HCT116 (cell line): ENCODE measurements around the gene GPRC5C. TPM values are rescaled to one million over a fixed set of nuclear protein-coding genes. Genes with fewer than 3 reads are reported as not detected.

Source experiments
- ATAC-seq: fragments of 200-7000 bp; cut with Tn5 transposase; 2 replicates; pipeline ENCODE4 v1.9.1; 2020; ENCODE audit warnings: mild to moderate bottlenecking, moderate library complexity
- BruUV-seq: library from RNA; stranded (reverse); fragments of 400-500 nt; replicated peaks from 2 replicates; lab custom pipeline; 2021; lab: Mats Ljungman, UMichigan
- CTCF ChIA-PET: fragments of 300-600 bp; sonication (Branson Sonifier 250); formaldehyde crosslinking; loops from one replicate; lab custom pipeline; 2021; ENCODE audit warnings: antibody characterized with exemption; lab: Charles Lee
- POLR2A ChIA-PET: fragments of 300-600, 350-600 bp; sonication (Branson Sonifier 250); formaldehyde crosslinking; loops from one replicate; lab custom pipeline; 2021; ENCODE audit warnings: antibody characterized with exemption; lab: Charles Lee
- RAD21 ChIA-PET, 2 experiments: fragments of 300-600 bp; sonication (Branson Sonifier 250); formaldehyde crosslinking; loops; one replicate each; lab custom pipeline; 2023; ENCODE audit warnings: low total read pairs in 2 of 2; ENCODE audit not compliant: uncharacterized antibody in 2 of 2, unreplicated experiment in 2 of 2, low non-redundant PET in 1 of 2; lab: Charles Lee
- DNase-seq: peaks from one replicate; pipeline ENCODE4 v3.0.0-alpha.2; 2010; ENCODE audit warnings: low read depth, low spot score
- H2AFZ ChIP-seq: fragments of 200-600 bp; shearing (Covaris generic), sonication (generic); 2 replicates; pipeline ENCODE4 v1.6.1; 2017; ENCODE audit warnings: low read depth, mixed run types, mixed read lengths, antibody characterized with exemption, low read length; ENCODE audit not compliant: poor library complexity, severe bottlenecking
- H3K27ac ChIP-seq: 2 replicates; pipeline ENCODE4 v1.5.1; 2012; ENCODE audit warnings: low read depth, low read length
- H3K27me3 ChIP-seq: fragments of 200-600 bp; sonication (generic); 2 replicates; pipeline ENCODE4 v1.6.1; 2016; ENCODE audit warnings: mixed run types, low read length, mixed read lengths; ENCODE audit not compliant: insufficient read depth
- H3K36me3 ChIP-seq, 2 experiments: fragments of 200-500 bp in 1 of 2; fragments of 200-600 bp in 1 of 2; sonication (Bioruptor generic) in 1 of 2; sonication (generic) in 1 of 2; 2 replicates each; pipeline versions ENCODE4 v1.5.1 to v1.6.1; 2014 to 2016; ENCODE audit warnings: low read length in 2 of 2, inconsistent platforms in 1 of 2, mixed read lengths in 1 of 2, mixed run types in 1 of 2; ENCODE audit not compliant: insufficient read depth in 2 of 2, control insufficient read depth in 1 of 2
- H3K4me1 ChIP-seq, 2 experiments: fragments of 200-600 bp in 1 of 2; sonication (generic) in 1 of 2; 2 replicates each; pipeline versions ENCODE4 v1.5.1 to v1.6.1; 2012 to 2017; ENCODE audit warnings: low read length in 2 of 2, inconsistent platforms in 1 of 2, mild to moderate bottlenecking in 1 of 2, mixed read lengths in 1 of 2, mixed run types in 1 of 2, moderate library complexity in 1 of 2; ENCODE audit not compliant: insufficient read depth in 2 of 2, control insufficient read depth in 1 of 2
- H3K4me2 ChIP-seq: fragments of 200-600 bp; sonication (generic); 2 replicates; pipeline ENCODE4 v1.6.1; 2017; ENCODE audit warnings: mixed run types, low read length, mixed read lengths
- H3K4me3 ChIP-seq, 2 experiments: fragments of 200-600 bp in 1 of 2; sonication (generic) in 1 of 2; replicated peaks in 1 of 2; 2 replicates each; pipeline ENCODE4 v1.5.1; 2011 to 2016; ENCODE audit warnings: low read length in 2 of 2, control low read depth in 1 of 2, low read depth in 1 of 2, mild to moderate bottlenecking in 1 of 2, mixed read lengths in 1 of 2, mixed run types in 1 of 2
- H3K79me2 ChIP-seq: fragments of 200-600 bp; sonication (generic); 2 replicates; pipeline ENCODE4 v1.6.1; 2017; ENCODE audit warnings: mild to moderate bottlenecking, mixed run types, low read length, moderate library complexity, mixed read lengths; ENCODE audit not compliant: insufficient read depth
- H3K9ac ChIP-seq: fragments of 200-600 bp; sonication (generic); 2 replicates; pipeline ENCODE4 v1.6.1; 2016; ENCODE audit warnings: low read length, mixed read lengths
- H3K9me2 ChIP-seq: fragments of 200-600 bp; sonication (generic), shearing (Covaris generic); 2 replicates; pipeline ENCODE4 v1.6.1; 2017; ENCODE audit warnings: mixed run types, mild to moderate bottlenecking, moderate library complexity; ENCODE audit not compliant: insufficient read depth
- H3K9me3 ChIP-seq, 2 experiments: fragments of 200-500 bp in 1 of 2; fragments of 200-600 bp in 1 of 2; sonication (Bioruptor generic) in 1 of 2; sonication (generic) in 1 of 2; 2 replicates each; pipeline ENCODE4 v1.6.1; 2014 to 2017; ENCODE audit warnings: low read length in 2 of 2, mixed read lengths in 2 of 2, inconsistent platforms in 1 of 2, low read depth in 1 of 2, mild to moderate bottlenecking in 1 of 2, mixed run types in 1 of 2, moderate library complexity in 1 of 2; ENCODE audit not compliant: control insufficient read depth in 1 of 2, insufficient read depth in 1 of 2
- H4K20me1 ChIP-seq: fragments of 200-600 bp; sonication (generic), shearing (Covaris generic); 2 replicates; pipeline ENCODE4 v1.6.1; 2017; ENCODE audit warnings: mixed run types, mild to moderate bottlenecking, moderate library complexity; ENCODE audit not compliant: insufficient read depth
- ATF3 ChIP-seq: IDR thresholded peaks from 2 replicates; pipeline ENCODE4 v1.6.1; 2012
- CBX3 ChIP-seq: IDR thresholded peaks from 2 replicates; pipeline ENCODE4 v1.6.1; 2012; ENCODE audit warnings: low read depth
- EGR1 ChIP-seq: IDR thresholded peaks from 2 replicates; pipeline ENCODE4 v1.6.1; 2012; ENCODE audit warnings: low read depth
- ELF1 ChIP-seq: IDR thresholded peaks from 2 replicates; pipeline ENCODE4 v1.6.1; 2012; ENCODE audit warnings: low read depth, borderline replicate concordance
- EZH2 ChIP-seq: fragments of 200-600 bp; sonication (generic); IDR thresholded peaks from 2 replicates; pipeline ENCODE4 v1.6.1; 2017; ENCODE audit warnings: antibody characterized with exemption, mixed run types
- EZH2phosphoT487 ChIP-seq: fragments of 200-600 bp; IDR thresholded peaks from 2 replicates; pipeline ENCODE4 v1.6.1; 2018; ENCODE audit warnings: antibody characterized with exemption, borderline replicate concordance
- JUND ChIP-seq: IDR thresholded peaks from 2 replicates; pipeline ENCODE4 v1.6.1; 2012
- MAX ChIP-seq: IDR thresholded peaks from 2 replicates; pipeline ENCODE4 v1.6.1; 2012
- POLR2A ChIP-seq: IDR thresholded peaks from 2 replicates; pipeline ENCODE4 v1.7.0; 2011; ENCODE audit warnings: borderline replicate concordance; ENCODE audit not compliant: insufficient read depth, insufficient read length; ENCODE audit errors: extremely low read depth
- POLR2AphosphoS5 ChIP-seq: IDR thresholded peaks from 2 replicates; pipeline ENCODE4 v1.6.1; 2011; ENCODE audit warnings: mild to moderate bottlenecking, low read depth, low read length, moderate library complexity
- REST ChIP-seq: IDR thresholded peaks from 2 replicates; pipeline ENCODE4 v1.6.1; 2012; ENCODE audit warnings: low read depth
- SIN3A ChIP-seq: IDR thresholded peaks from 2 replicates; pipeline ENCODE4 v1.6.1; 2012; ENCODE audit warnings: low read depth
- SP1 ChIP-seq: IDR thresholded peaks from 2 replicates; pipeline ENCODE4 v1.6.1; 2012; ENCODE audit warnings: low read depth
- SRF ChIP-seq: IDR thresholded peaks from 2 replicates; pipeline ENCODE4 v1.6.1; 2012; ENCODE audit warnings: low read depth
- TCF7L2 ChIP-seq: IDR thresholded peaks from 2 replicates; pipeline ENCODE4 v1.7.0; 2011; ENCODE audit warnings: borderline replicate concordance, inconsistent platforms; ENCODE audit not compliant: insufficient read depth, insufficient read length; ENCODE audit errors: extremely low read depth
- YY1 ChIP-seq: IDR thresholded peaks from 2 replicates; pipeline ENCODE4 v1.6.1; 2011; ENCODE audit warnings: low read length, low read depth, moderate library complexity, mild to moderate bottlenecking; ENCODE audit not compliant: insufficient replicate concordance; ENCODE audit errors: extremely low read depth
- ZFX ChIP-seq: fragments of 450-650 bp; IDR thresholded peaks from 2 replicates; pipeline ENCODE4 v1.6.1; 2017
- intact Hi-C: fragments of 100-400 bp; cut with micrococcal nuclease; formaldehyde crosslinking; loops from 2 replicates; pipeline ENCODE4 v1.10.0; 2022
- total RNA-seq: library from RNA; stranded (reverse); gene quantifications from one replicate; pipeline ENCODE4 v1.2.1, GENCODE V29; 2021; ENCODE audit not compliant: unreplicated experiment

GPRC5C gene
- total RNA-seq, 1 experiment from 2014 or later = 54.4 TPM

- POLR2A ChIA-PET = no interaction called here
- no peak for DNase-seq
- no peaks in the 10 kb centered on the region for H3K36me3 ChIP-seq
- intact Hi-C loops = no loop called here
- CTCF ChIA-PET = interaction anchor here (1.4 kb wide), 1 partner anchor 33 kb away, joined by 3 read pairs; no protein-coding TSS in a partner anchor
- peaks cover 15 to 45% of the 10 kb centered on the region in 2 experiments for H3K4me1 ChIP-seq
- no peak overlapping the region for H2AFZ ChIP-seq
- H3K79me2 ChIP-seq = no peaks in the 10 kb centered on the region
- H3K4me3 ChIP-seq = no peak overlapping the region
- BruUV-seq = no TSS peak
- H3K27ac ChIP-seq = no peak overlapping the region
- RAD21 ChIA-PET = interaction anchor here in 1 of 2 experiments (0.7 kb wide), 1 partner anchor 41 kb away, joined by 4 read pairs; no protein-coding TSS in a partner anchor
- no peaks in the 10 kb centered on the region for H3K9me3 ChIP-seq
- TF ChIP-seq REST = no peak
- no peak for TF ChIP-seq TCF7L2
- no peak for TF ChIP-seq ATF3
- no peak for TF ChIP-seq JUND
- no peak for TF ChIP-seq ELF1
- no peak for TF ChIP-seq POLR2A
- TF ChIP-seq CBX3 = no peak
- no peak for TF ChIP-seq MAX
- no peak for TF ChIP-seq ZFX
- TF ChIP-seq SRF = no peak
- TF ChIP-seq SP1 = no peak
- TF ChIP-seq YY1 = no peak
- no peak for TF ChIP-seq EZH2phosphoT487
- TF ChIP-seq SIN3A = no peak
- TF ChIP-seq EZH2 = no peak
- no peak for TF ChIP-seq EGR1
- TF ChIP-seq POLR2AphosphoS5 = no peak
- no peaks in the 10 kb centered on the region for H4K20me1 ChIP-seq
- H3K9ac ChIP-seq = no peak overlapping the region
- no peaks in the 10 kb centered on the region for H3K9me2 ChIP-seq
- no peaks in the 10 kb centered on the region for H3K27me3 ChIP-seq
- H3K4me2 ChIP-seq = no peak overlapping the region
- no peak for ATAC-seq
These were observed 19.3 kb upstream of the GPRC5C start for GRCh38 chr17:74412581-74412980.
